Neuronal stem cell (in vitro differentiated cells): Measurements from ENCODE around the gene TSPOAP1.

Source experiments
- DNase-seq: peaks from one replicate; pipeline ENCODE4 v3.0.0-alpha.2; 2013; ENCODE audit warnings: low spot score
- H2AFZ ChIP-seq: one replicate; pipeline ENCODE4 v1.6.1; 2013; ENCODE audit warnings: mild to moderate bottlenecking, low read length, inconsistent platforms
- H2AK5ac ChIP-seq: 2 replicates; pipeline ENCODE4 v1.6.1; 2013; ENCODE audit warnings: low read depth, mild to moderate bottlenecking, inconsistent platforms, low read length, moderate library complexity, mixed read lengths
- H2BK120ac ChIP-seq: 2 replicates; pipeline ENCODE4 v1.6.1; 2013; ENCODE audit warnings: low read depth, mild to moderate bottlenecking, inconsistent platforms, low read length, moderate library complexity, mixed read lengths
- H2BK12ac ChIP-seq: one replicate; pipeline ENCODE4 v1.6.1; 2013; ENCODE audit warnings: low read length, inconsistent platforms
- H2BK15ac ChIP-seq: 2 replicates; pipeline ENCODE4 v1.6.1; 2013; ENCODE audit warnings: mild to moderate bottlenecking, low read length, inconsistent platforms, mixed read lengths
- H2BK5ac ChIP-seq: one replicate; pipeline ENCODE4 v1.6.1; 2013; ENCODE audit warnings: inconsistent platforms, mild to moderate bottlenecking, low read length, moderate library complexity
- H3K14ac ChIP-seq: one replicate; pipeline ENCODE4 v1.6.1; 2013; ENCODE audit warnings: low read length, inconsistent platforms
- H3K18ac ChIP-seq: 2 replicates; pipeline ENCODE4 v1.6.1; 2013; ENCODE audit warnings: low read length, inconsistent platforms
- H3K23ac ChIP-seq: 2 replicates; pipeline ENCODE4 v1.6.1; 2013; ENCODE audit warnings: low read depth, mild to moderate bottlenecking, mixed read lengths, low read length, inconsistent platforms; ENCODE audit not compliant: poor library complexity
- H3K27ac ChIP-seq: replicated peaks from 3 replicates; pipeline ENCODE4 v1.5.1; 2013; ENCODE audit warnings: low read length, inconsistent platforms
- H3K27me3 ChIP-seq, 3 experiments: 2 replicates each; pipeline ENCODE4 v1.6.1; 2013; ENCODE audit warnings: low read length in 3 of 3, mild to moderate bottlenecking in 2 of 3, inconsistent platforms in 1 of 3, low read depth in 1 of 3, mixed read lengths in 1 of 3, moderate library complexity in 1 of 3; ENCODE audit not compliant: control insufficient read depth in 3 of 3, insufficient read depth in 3 of 3
- H3K36me3 ChIP-seq, 2 donors: replicated peaks in 1 of 2; 2 replicates each; pipeline ENCODE4 v1.6.1; 2013; ENCODE audit warnings: low read length in 2 of 2; ENCODE audit not compliant: control insufficient read depth in 2 of 2, insufficient read depth in 2 of 2
- H3K4ac ChIP-seq: 2 replicates; pipeline ENCODE4 v1.6.1; 2013; ENCODE audit warnings: inconsistent platforms, mild to moderate bottlenecking, low read length, moderate library complexity
- H3K4me1 ChIP-seq, 2 donors: 1 replicate in 1 of 2; 2 replicates in 1 of 2; pipeline ENCODE4 v1.6.1; 2013; ENCODE audit warnings: low read length in 2 of 2, low read depth in 1 of 2; ENCODE audit not compliant: control insufficient read depth in 2 of 2, insufficient read depth in 1 of 2
- H3K4me2 ChIP-seq: one replicate; pipeline ENCODE4 v1.6.1; 2013; ENCODE audit warnings: mild to moderate bottlenecking, low read length, inconsistent platforms; ENCODE audit not compliant: insufficient read depth, poor library complexity, severe bottlenecking
- H3K4me3 ChIP-seq, 2 donors: 2 replicates each; pipeline ENCODE4 v1.5.1; 2013; ENCODE audit warnings: low read length in 2 of 2, mild to moderate bottlenecking in 2 of 2, inconsistent platforms in 1 of 2, moderate library complexity in 1 of 2
- H3K79me1 ChIP-seq: one replicate; pipeline ENCODE4 v1.6.1; 2013; ENCODE audit warnings: low read depth, mild to moderate bottlenecking, inconsistent platforms, low read length, moderate library complexity
- H3K9ac ChIP-seq: one replicate; pipeline ENCODE4 v1.6.1; 2013; ENCODE audit warnings: mild to moderate bottlenecking, low read depth, low read length, inconsistent platforms; ENCODE audit not compliant: poor library complexity
- H3K9me3 ChIP-seq, 2 donors: replicated peaks in 1 of 2; 2 replicates each; pipeline versions ENCODE3 to v1.6.1; 2013; ENCODE audit warnings: low read length in 2 of 2, mild to moderate bottlenecking in 2 of 2, inconsistent platforms in 1 of 2, low read depth in 1 of 2, mixed read lengths in 1 of 2, moderate library complexity in 1 of 2; ENCODE audit not compliant: control insufficient read depth in 2 of 2, insufficient read depth in 1 of 2
- H4K8ac ChIP-seq: one replicate; pipeline ENCODE4 v1.6.1; 2013; ENCODE audit warnings: low read depth, mild to moderate bottlenecking, inconsistent platforms, low read length, moderate library complexity
- H4K91ac ChIP-seq: one replicate; pipeline ENCODE4 v1.6.1; 2013; ENCODE audit warnings: low read length, low read depth, mild to moderate bottlenecking, inconsistent platforms; ENCODE audit not compliant: poor library complexity
- WGBS, 2 donors: extraction: QIAGEN DNeasy Blood & Tissue Kit; methylation state at CpG; one replicate each; pipeline ENCODE4 v1.1.7; 2013; ENCODE audit warnings: missing lambda C conversion rate in 2 of 2, mixed read lengths in 1 of 2; ENCODE audit not compliant: insufficient read length in 2 of 2, insufficient replicate concordance in 1 of 2; ENCODE audit errors: extremely low coverage in 2 of 2; 5-methylcytosine and 5-hydroxymethylcytosine counted together

TSPOAP1 gene

GRCh38 chr17:58306131-58306951 lies 22.3 kb downstream of the TSPOAP1 start:
- Histone ChIP-seq H3K14ac (no peak overlapping the region), H2AK5ac (no peak overlapping the region), H3K4me1 (peaks cover 0 to 11% of the 10 kb centered on the region in 2 donors), H2BK15ac (no peak overlapping the region), H3K23ac (no peak overlapping the region), H2BK120ac (no peak overlapping the region), H3K36me3 (peaks cover 0 to 6% of the 10 kb centered on the region in 2 donors), H3K9ac (no peak overlapping the region), H3K4me2 (no peak overlapping the region), H4K91ac (no peak overlapping the region), H2AFZ (no peak overlapping the region), H3K4me3 (no peak overlapping the region), H3K27ac (no peak overlapping the region), H2BK5ac (no peak overlapping the region), H3K18ac (no peak overlapping the region), H3K9me3 (no peaks in the 10 kb centered on the region), H3K27me3 (peaks cover 0 to 23% (median 0%) of the 10 kb centered on the region in 3 experiments), H4K8ac (no peak overlapping the region), H3K79me1 (peaks cover 3% of the 10 kb centered on the region), H3K4ac (no peak overlapping the region), H2BK12ac (no peak overlapping the region)
- no CpG with 5 or more reads among the region's 19 CpGs for WGBS, 2 donors
- DNase-seq, result no peak

- no peaks in the 10 kb centered on the region for H3K9me3 ChIP-seq
- H4K8ac ChIP-seq, result no peak overlapping the region
- WGBS, 2 donors, result no CpG with 5 or more reads among the region's 8 CpGs
- H3K27me3 ChIP-seq, result peaks cover 0 to 23% (median 0%) of the 10 kb centered on the region in 3 experiments
- H3K79me1 ChIP-seq, result peaks cover 3% of the 10 kb centered on the region
- H3K4me2 ChIP-seq, result no peak overlapping the region
- peaks cover 0 to 11% of the 10 kb centered on the region in 2 donors for H3K4me1 ChIP-seq
- no peak overlapping the region for H3K4me3 ChIP-seq
- H3K9ac ChIP-seq, result no peak overlapping the region
- H2AFZ ChIP-seq, result no peak overlapping the region
- no peak overlapping the region for H3K4ac ChIP-seq
- peaks cover 0 to 6% of the 10 kb centered on the region in 2 donors for H3K36me3 ChIP-seq
- no peak overlapping the region for H3K23ac ChIP-seq
- no peak overlapping the region for H2BK5ac ChIP-seq
- H2BK15ac ChIP-seq, result peak overlapping the region; percentile 75
- DNase-seq, result no peak
- H2BK12ac ChIP-seq, result no peak overlapping the region
- no peak overlapping the region for H3K18ac ChIP-seq
- no peak overlapping the region for H3K27ac ChIP-seq
- H2AK5ac ChIP-seq, result no peak overlapping the region
- H4K91ac ChIP-seq, result no peak overlapping the region
- no peak overlapping the region for H2BK120ac ChIP-seq
- no peak overlapping the region for H3K14ac ChIP-seq
Observed at GRCh38 chr17:58305626-58306025, 23.0 kb downstream of the TSPOAP1 start.

GRCh38 chr17:58304750-58305486 lies 23.7 kb downstream of the TSPOAP1 start:
- Histone ChIP-seq H3K79me1 (peaks cover 3% of the 10 kb centered on the region), H2BK120ac (no peak overlapping the region), H4K91ac (peak overlapping the region; percentile 90), H3K9me3 (no peaks in the 10 kb centered on the region), H4K8ac (peak overlapping the region; percentile 52), H3K4ac (no peak overlapping the region), H3K14ac (no peak overlapping the region), H3K9ac (peak overlapping the region; percentile 38), H3K27me3 (peaks cover 0 to 22% (median 0%) of the 10 kb centered on the region in 3 experiments), H2AFZ (peak overlapping the region; percentile 89), H2AK5ac (peak overlapping the region; percentile 88), H2BK5ac (peak overlapping the region; percentile 77), H3K4me1 (peaks cover 0 to 11% of the 10 kb centered on the region in 2 donors), H3K23ac (no peak overlapping the region), H3K18ac (peak overlapping the region; percentile 87), H2BK15ac (peak overlapping the region; percentile 76), H3K27ac (no peak overlapping the region), H2BK12ac (no peak overlapping the region), H3K4me3 (no peak overlapping the region), H3K36me3 (peaks cover 0 to 4% of the 10 kb centered on the region in 2 donors), H3K4me2 (no peak overlapping the region)
- WGBS, 2 donors, result no CpG with 5 or more reads among the region's 14 CpGs
- no peak for DNase-seq
